AG09309 (cell line): ENCODE data around the gene NLGN2.

Source experiments
- DNase-seq: peaks from one replicate; pipeline ENCODE4 v3.0.0-alpha.2; 2010; ENCODE audit warnings: low read depth
- H3K4me3 ChIP-seq: 2 replicates; pipeline ENCODE4 v1.5.1; 2011; ENCODE audit warnings: mild to moderate bottlenecking, low read depth, low read length, moderate library complexity; ENCODE audit not compliant: control insufficient read depth
- TF ChIP-seq, protein P1 (sequence below): IDR thresholded peaks from 2 replicates; pipeline ENCODE4 v1.5.1; 2011; ENCODE audit warnings: mild to moderate bottlenecking, low read depth, low read length, inconsistent platforms; ENCODE audit not compliant: insufficient read depth, control insufficient read depth; ENCODE audit errors: missing control alignments

The NLGN2 gene

DNA sequence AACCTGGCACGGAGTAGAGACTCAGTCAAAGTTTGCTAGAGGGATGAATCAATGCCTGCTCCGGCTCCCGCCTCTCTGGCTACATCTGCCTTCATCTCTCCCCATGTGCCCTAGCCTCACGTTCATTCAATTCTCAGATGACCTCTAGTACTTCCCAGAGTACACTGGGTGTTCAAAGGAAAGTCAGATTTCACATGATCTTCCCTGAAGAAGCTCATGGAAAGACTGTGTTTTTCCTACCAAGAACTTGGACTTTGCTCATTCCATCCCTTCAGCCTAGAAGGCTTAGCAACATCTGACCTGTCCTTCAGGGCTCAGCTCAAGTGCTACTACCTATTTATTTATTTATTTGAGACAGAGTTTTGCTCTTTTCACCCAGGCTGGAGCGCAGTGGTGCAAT lies 37.8 kb upstream of the NLGN2 start:
- no peak for DNase-seq
- no peak overlapping the region for H3K4me3 ChIP-seq
- TF ChIP-seq, protein P1, sequence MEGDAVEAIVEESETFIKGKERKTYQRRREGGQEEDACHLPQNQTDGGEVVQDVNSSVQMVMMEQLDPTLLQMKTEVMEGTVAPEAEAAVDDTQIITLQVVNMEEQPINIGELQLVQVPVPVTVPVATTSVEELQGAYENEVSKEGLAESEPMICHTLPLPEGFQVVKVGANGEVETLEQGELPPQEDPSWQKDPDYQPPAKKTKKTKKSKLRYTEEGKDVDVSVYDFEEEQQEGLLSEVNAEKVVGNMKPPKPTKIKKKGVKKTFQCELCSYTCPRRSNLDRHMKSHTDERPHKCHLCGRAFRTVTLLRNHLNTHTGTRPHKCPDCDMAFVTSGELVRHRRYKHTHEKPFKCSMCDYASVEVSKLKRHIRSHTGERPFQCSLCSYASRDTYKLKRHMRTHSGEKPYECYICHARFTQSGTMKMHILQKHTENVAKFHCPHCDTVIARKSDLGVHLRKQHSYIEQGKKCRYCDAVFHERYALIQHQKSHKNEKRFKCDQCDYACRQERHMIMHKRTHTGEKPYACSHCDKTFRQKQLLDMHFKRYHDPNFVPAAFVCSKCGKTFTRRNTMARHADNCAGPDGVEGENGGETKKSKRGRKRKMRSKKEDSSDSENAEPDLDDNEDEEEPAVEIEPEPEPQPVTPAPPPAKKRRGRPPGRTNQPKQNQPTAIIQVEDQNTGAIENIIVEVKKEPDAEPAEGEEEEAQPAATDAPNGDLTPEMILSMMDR, result no peak

DNA sequence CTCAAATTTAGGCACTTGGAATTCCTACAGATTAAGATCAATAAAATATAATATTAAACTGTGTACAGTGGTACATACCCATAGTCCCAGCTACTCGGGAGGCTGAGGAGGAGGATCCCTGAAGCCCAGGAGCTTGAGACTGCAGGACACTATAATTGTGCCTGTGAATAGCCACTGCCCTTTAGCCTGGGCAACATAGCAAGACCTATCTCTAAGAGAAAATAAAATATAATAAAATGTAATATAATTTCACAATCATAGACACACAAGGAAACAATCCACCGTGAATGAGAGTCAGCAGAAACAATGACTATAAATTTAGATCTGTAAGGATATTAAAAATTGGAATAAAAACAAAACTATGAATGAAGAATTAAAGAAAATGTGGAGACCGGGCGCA lies 36.8 kb upstream of the NLGN2 start:
- TF ChIP-seq, protein P1, result no peak
- DNase-seq, result no peak
- no peak overlapping the region for H3K4me3 ChIP-seq

DNA sequence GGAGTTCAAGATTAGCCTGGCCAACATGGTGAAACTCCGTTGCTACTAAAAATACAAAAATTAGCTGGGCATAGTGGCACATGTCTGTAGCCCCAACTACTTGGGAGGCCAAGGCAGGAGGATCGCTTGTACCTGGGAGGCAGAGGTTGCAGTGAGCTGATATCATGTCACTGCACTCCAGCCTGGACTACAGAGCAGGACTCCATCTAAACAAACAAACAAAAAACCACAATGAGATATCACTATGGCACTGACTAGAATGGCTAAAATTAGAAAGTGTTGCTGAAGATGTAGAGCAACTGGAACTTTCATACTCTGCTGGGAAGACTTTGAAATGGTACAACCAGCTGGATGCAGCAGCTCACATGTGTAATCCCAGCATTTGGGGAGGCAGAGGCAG lies 33.3 kb upstream of the NLGN2 start:
- H3K4me3 ChIP-seq, result no peak overlapping the region
- TF ChIP-seq, protein P1, result no peak
- DNase-seq, result no peak

DNA sequence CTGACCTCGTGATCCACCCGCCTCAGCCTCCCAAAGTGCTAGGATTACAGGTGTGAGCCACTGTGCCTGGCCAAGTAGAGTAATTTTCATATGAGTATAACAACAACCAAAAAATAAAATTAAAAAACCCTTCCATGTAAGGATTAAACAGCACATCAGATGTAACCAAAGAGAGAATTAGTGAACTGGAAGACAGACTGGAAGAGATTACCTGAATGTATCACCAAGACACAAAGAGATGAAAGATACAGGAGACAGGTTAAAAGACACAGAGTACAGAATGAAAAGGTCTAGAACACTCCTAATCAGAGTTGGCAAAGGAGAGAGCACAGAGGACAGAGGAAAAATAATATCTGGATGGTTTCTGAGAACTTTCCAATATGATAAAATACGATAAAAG lies 28.5 kb upstream of the NLGN2 start:
- TF ChIP-seq, protein P1, result no peak
- H3K4me3 ChIP-seq, result no peak overlapping the region
- DNase-seq, result no peak

DNA sequence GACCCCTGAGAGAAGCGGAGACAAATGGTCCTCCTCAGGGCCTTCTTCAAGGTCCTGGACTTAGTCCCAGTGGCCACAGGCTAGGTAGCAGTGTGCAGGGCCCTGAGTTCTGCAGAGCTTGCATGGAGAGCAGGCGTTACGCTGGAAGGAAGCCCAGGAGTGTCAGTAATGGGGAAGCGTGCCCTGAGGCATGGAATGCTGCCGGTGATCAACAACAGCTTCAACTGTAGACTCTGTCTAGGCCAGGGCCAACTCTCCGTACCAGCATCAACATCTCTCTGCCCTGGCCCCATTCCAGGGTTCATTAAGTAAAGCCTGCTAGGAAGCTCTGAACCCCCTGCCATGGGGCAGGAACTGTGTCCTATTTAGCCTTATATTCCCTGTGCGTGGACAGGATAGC lies 27.3 kb upstream of the NLGN2 start:
- TF ChIP-seq, protein P1, result no peak
- DNase-seq, result peak; percentile 11
- H3K4me3 ChIP-seq, result peak overlapping the region; percentile 31

DNA sequence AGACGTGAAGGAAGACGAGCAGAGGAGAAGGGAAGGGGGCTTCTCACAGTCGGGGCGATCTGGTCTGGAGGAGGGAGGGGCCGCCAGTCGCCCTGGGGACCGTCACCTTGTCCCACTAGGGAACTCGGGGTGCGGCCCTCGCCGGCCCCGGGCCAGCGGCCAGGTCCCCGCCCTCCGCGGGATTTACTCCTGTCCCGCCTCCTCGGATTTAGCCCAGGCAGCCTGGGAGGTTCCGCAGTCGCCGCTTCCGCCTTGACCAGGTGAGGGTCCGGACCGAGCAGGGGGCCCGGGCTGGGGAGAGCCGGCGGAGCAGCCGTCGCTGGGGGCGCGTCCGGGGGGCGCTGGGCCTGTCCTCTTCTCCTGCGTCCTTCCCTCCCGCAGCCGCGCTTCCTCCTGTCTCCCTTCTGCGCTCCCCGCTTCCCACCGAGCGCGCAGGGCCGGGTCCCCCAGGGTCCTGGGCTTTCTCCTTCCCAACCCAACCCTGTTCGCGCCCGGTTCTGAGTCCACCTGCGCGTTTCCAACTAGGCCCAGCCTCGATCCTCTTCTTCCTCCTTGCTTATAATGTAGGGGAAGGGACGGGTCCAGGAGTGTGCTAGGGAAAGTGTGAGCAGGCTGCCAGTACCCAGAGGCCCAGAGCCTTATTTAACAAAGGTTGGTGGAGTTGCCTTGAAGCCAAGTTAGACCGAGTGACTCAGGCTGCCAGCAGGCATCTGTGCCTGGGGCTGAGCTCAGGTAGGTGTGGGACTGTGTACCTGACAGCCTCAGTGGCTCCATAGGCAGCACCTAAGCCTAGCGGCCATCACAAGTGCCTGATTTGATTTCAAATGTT lies 26.6 kb upstream of the NLGN2 start, which contains the start of gene TNK1:
TNK1 (plus strand) TSS at position 235 of the 829 bp plus-strand sequence. CDS start 1,838 bp downstream, outside the sequence.
- DNase-seq, result no peak
- TF ChIP-seq, protein P1, result no peak
- peak within 1 kb of the TSS; percentile 31 for H3K4me3 ChIP-seq
